ENCODE measurements around the gene MAP3K2. TPM values are rescaled to one million over a fixed set of nuclear protein-coding genes. Genes with fewer than 3 reads are reported as not detected.
A peak's percentile ranks its signal among the peaks of the same experiment; 100 is the strongest.

Gene MAP3K2
- total RNA-seq, 4 donors from 2014 or later, result 58.9 to 68.5 (median 63.0) TPM

- TF ChIP-seq POLR2A (IDR thresholded peaks at IDR 0.05) (no peak), CTCF (IDR thresholded peaks at IDR 0.05) (no peak)
- intact Hi-C loops (cut with DNase I; ENCODE audit: low total_unique reads), result no loop called here
- no peak for DNase-seq (ENCODE audit: low spot score in 2 of 2)
- H3K4me3 ChIP-seq (ENCODE audit: low read depth, poor library complexity, severe bottlenecking), result no peak overlapping the region
- WGBS, 2 donors, result 72 to 81% methylated on average over 5 of the region's 5 CpGs
These were observed 2.1 kb upstream of the MAP3K2 start for GRCh38 chr2:127389778-127390435.

GRCh38 chr2:127388423-127389164 is 819 bp upstream of the MAP3K2 start:
- 28 to 29% methylated on average over 8 of the region's 8 CpGs for WGBS, 2 donors
- H3K4me3 ChIP-seq (ENCODE audit: low read depth, poor library complexity, severe bottlenecking), result peak overlapping the region; percentile 29
- TF ChIP-seq POLR2A (IDR thresholded peaks at IDR 0.05) (no peak), CTCF (IDR thresholded peaks at IDR 0.05) (no peak)
- DNase-seq (ENCODE audit: low spot score in 2 of 2), result peak in 1 of 2 donors; percentile 72
- intact Hi-C loops (cut with DNase I; ENCODE audit: low total_unique reads), result no loop called here

- H3K4me3 ChIP-seq (ENCODE audit: low read depth, poor library complexity, severe bottlenecking), result peak overlapping the region; percentile 92
- peak; percentile 68 to 95 for DNase-seq (ENCODE audit: low spot score in 2 of 2)
- WGBS, 2 donors, result 0 to 1% methylated on average over 12 to 36 of the region's 58 CpGs
- TF ChIP-seq CTCF (IDR thresholded peaks at IDR 0.05), result peak in 1 of 3 donors; percentile 32
- no peak for TF ChIP-seq POLR2A (IDR thresholded peaks at IDR 0.05)
- intact Hi-C loops (cut with DNase I; ENCODE audit: low total_unique reads), result no loop called here
These were observed 766 bp downstream of the MAP3K2 start for GRCh38 chr2:127386764-127387654.

GRCh38 chr2:127386246-127386645 is 1.5 kb downstream of the MAP3K2 start:
- 32 to 35% methylated on average over 4 of the region's 4 CpGs for WGBS, 2 donors
- TF ChIP-seq POLR2A (IDR thresholded peaks at IDR 0.05) (no peak), CTCF (IDR thresholded peaks at IDR 0.05) (no peak)
- no peak overlapping the region for H3K4me3 ChIP-seq (ENCODE audit: low read depth, poor library complexity, severe bottlenecking)
- intact Hi-C loops (cut with DNase I; ENCODE audit: low total_unique reads), result no loop called here
- no peak for DNase-seq (ENCODE audit: low spot score in 2 of 2)

- peak in 1 of 2 donors; percentile 64 for DNase-seq (ENCODE audit: low spot score in 2 of 2)
- no peak overlapping the region for H3K4me3 ChIP-seq (ENCODE audit: low read depth, poor library complexity, severe bottlenecking)
- TF ChIP-seq CTCF (IDR thresholded peaks at IDR 0.05) (no peak), POLR2A (IDR thresholded peaks at IDR 0.05) (no peak)
- intact Hi-C loops (cut with DNase I; ENCODE audit: low total_unique reads), result no loop called here
- 90 to 93% methylated on average over 6 of the region's 6 CpGs for WGBS, 2 donors
These were observed 3.2 kb downstream of the MAP3K2 start for GRCh38 chr2:127384529-127384928.
